DMS53 (cell line): Measurements from ENCODE around the gene WDR35.
"Not testable (repeated sequence)": the region's sequence is repeated elsewhere in the genome, so short reads cannot be mapped to it uniquely, and the experiment has no call there.

ENCODE experiments used
- DNase-seq: peaks from one replicate; lab custom pipeline; 2025; lab: John Stamatoyannopoulos, UW

Gene WDR35

GRCh38 chr2:19893520-19894133 lies 96.3 kb downstream of the WDR35 start:
- no peak for DNase-seq

- not testable (repeated sequence) for DNase-seq
Measured at GRCh38 chr2:19891971-19892370, 97.9 kb downstream of the WDR35 start.

- DNase-seq: peak; percentile 54
Measured at GRCh38 chr2:19890104-19890503, 99.8 kb downstream of the WDR35 start.

GRCh38 chr2:19888831-19889230 lies 101.1 kb downstream of the WDR35 start:
- no peak for DNase-seq

GRCh38 chr2:19887510-19887909 lies 102.4 kb downstream of the WDR35 start:
- DNase-seq: no peak

GRCh38 chr2:19886261-19886660 lies 103.6 kb downstream of the WDR35 start:
- no peak for DNase-seq

GRCh38 chr2:19885791-19886190 lies 104.1 kb downstream of the WDR35 start:
- no peak for DNase-seq

GRCh38 chr2:19883971-19884720 lies 105.8 kb downstream of the WDR35 start:
- DNase-seq: no peak

GRCh38 chr2:19883486-19883885 lies 106.4 kb downstream of the WDR35 start:
- DNase-seq: no peak

GRCh38 chr2:19882286-19882685 lies 107.6 kb downstream of the WDR35 start:
- no peak for DNase-seq

- DNase-seq: no peak
Measured at GRCh38 chr2:19881908-19882265, 108.0 kb downstream of the WDR35 start.

- no peak for DNase-seq
Measured at GRCh38 chr2:19881221-19881907, 108.5 kb downstream of the WDR35 start.

- DNase-seq: not testable (repeated sequence)
Measured at GRCh38 chr2:19880191-19880590, 109.7 kb downstream of the WDR35 start.

GRCh38 chr2:19879120-19879519 lies 110.8 kb downstream of the WDR35 start:
- DNase-seq: no peak

- no peak for DNase-seq
Measured at GRCh38 chr2:19878268-19879046, 111.4 kb downstream of the WDR35 start.

- DNase-seq: no peak
Measured at GRCh38 chr2:19876751-19877150, 113.2 kb downstream of the WDR35 start.

GRCh38 chr2:19875280-19875679 lies 114.6 kb downstream of the WDR35 start:
- DNase-seq: no peak

- no peak for DNase-seq
Measured at GRCh38 chr2:19874726-19875125, 115.2 kb downstream of the WDR35 start.

GRCh38 chr2:19873014-19873413 lies 116.9 kb downstream of the WDR35 start:
- DNase-seq: no peak

- no peak for DNase-seq
Measured at GRCh38 chr2:19872302-19872701, 117.6 kb downstream of the WDR35 start.

GRCh38 chr2:19871836-19872235 lies 118.1 kb downstream of the WDR35 start:
- no peak for DNase-seq

- DNase-seq: no peak
Measured at GRCh38 chr2:19870792-19871191, 119.1 kb downstream of the WDR35 start.
